Chondrocyte (in vitro differentiated cells): ENCODE data around the gene EYA4. TPM values are rescaled to one million over a fixed set of nuclear protein-coding genes. Genes with fewer than 3 reads are reported as not detected.

Source experiments
- DNase-seq: peaks from one replicate; pipeline ENCODE4 v3.0.0; 2021; ENCODE audit warnings: mixed read lengths, low spot score
- H3K27ac Mint-ChIP-seq: one replicate; pipeline ENCODE4 v1.8.0; 2021; ENCODE audit warnings: mild to moderate bottlenecking, moderate library complexity, mixed read lengths; ENCODE audit not compliant: unreplicated experiment
- H3K27me3 Mint-ChIP-seq: 2 replicates; pipeline ENCODE4 v1.8.0; 2021; ENCODE audit warnings: low read depth, mixed read lengths
- H3K36me3 Mint-ChIP-seq: 2 replicates; pipeline ENCODE4 v1.8.0; 2021; ENCODE audit warnings: low read depth, mixed read lengths
- H3K4me1 Mint-ChIP-seq: 2 replicates; pipeline ENCODE4 v1.8.0; 2021; ENCODE audit warnings: low read depth, mild to moderate bottlenecking, mixed read lengths
- H3K4me3 Mint-ChIP-seq: one replicate; pipeline ENCODE4 v1.8.0; 2021; ENCODE audit warnings: mild to moderate bottlenecking, moderate library complexity, mixed read lengths; ENCODE audit not compliant: unreplicated experiment
- H3K9me3 Mint-ChIP-seq: 2 replicates; pipeline ENCODE4 v1.8.0; 2021; ENCODE audit warnings: low read depth, mixed read lengths
- total RNA-seq: library from RNA; stranded (reverse); gene quantifications from 3 replicates; pipeline ENCODE4 v1.2.1, GENCODE V29; 2021
- TF ChIP-seq, protein P1 (sequence below): fragments of 200-600 bp; sonication (generic); IDR thresholded peaks from 2 replicates; pipeline ENCODE4 v1.5.0; 2021; ENCODE audit warnings: antibody characterized with exemption, mild to moderate bottlenecking, moderate library complexity

EYA4 gene
- total RNA-seq, 1 donor from 2014 or later: 7.9 TPM

DNA sequence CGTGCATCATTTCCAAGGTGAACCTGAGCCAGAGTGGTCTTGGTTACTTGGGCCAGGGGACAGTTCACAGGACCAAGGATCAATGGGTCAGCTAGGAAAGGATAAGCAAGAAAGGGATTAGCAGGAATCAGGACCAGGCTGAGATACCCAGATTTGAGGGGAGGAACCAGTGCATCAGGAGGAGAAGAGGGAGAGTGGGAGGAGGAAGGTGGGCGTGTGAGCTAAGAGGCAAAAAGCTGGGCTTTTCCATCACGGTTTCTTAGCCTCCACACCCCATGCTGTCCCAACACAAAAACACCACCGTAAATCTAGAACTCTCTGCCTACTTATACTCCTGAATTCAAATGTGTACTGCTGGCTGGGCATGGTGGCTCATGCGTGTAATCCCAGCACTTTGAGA, 27.5 kb downstream of the EYA4 start:
- H3K27me3 Mint-ChIP-seq: no peaks in the 10 kb centered on the region
- no peak overlapping the region for H3K4me3 Mint-ChIP-seq
- no peaks in the 10 kb centered on the region for H3K36me3 Mint-ChIP-seq
- no peaks in the 10 kb centered on the region for H3K9me3 Mint-ChIP-seq
- no peak for DNase-seq
- no peak overlapping the region for H3K27ac Mint-ChIP-seq
- TF ChIP-seq, protein P1, sequence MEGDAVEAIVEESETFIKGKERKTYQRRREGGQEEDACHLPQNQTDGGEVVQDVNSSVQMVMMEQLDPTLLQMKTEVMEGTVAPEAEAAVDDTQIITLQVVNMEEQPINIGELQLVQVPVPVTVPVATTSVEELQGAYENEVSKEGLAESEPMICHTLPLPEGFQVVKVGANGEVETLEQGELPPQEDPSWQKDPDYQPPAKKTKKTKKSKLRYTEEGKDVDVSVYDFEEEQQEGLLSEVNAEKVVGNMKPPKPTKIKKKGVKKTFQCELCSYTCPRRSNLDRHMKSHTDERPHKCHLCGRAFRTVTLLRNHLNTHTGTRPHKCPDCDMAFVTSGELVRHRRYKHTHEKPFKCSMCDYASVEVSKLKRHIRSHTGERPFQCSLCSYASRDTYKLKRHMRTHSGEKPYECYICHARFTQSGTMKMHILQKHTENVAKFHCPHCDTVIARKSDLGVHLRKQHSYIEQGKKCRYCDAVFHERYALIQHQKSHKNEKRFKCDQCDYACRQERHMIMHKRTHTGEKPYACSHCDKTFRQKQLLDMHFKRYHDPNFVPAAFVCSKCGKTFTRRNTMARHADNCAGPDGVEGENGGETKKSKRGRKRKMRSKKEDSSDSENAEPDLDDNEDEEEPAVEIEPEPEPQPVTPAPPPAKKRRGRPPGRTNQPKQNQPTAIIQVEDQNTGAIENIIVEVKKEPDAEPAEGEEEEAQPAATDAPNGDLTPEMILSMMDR: no peak
- no peaks in the 10 kb centered on the region for H3K4me1 Mint-ChIP-seq

DNA sequence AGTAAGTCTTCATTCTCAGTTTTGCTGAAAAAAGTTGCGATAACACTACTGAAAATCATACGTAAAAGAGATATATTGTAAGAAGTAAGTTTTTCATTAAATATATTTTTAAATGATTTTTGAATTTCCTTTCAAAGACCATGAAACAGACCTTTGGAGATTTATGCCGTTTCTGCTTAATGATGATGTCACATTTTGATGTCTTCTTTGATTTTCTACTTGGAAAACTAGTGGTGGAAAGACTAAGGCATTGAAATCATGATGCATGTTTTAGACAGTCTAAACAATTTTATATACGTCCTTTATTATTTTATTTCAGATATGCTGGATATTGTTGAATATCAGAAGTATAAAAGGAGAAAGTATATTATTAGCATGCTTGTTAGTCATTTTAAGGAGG, 33.7 kb downstream of the EYA4 start:
- Mint-ChIP-seq H3K27me3 (no peaks in the 10 kb centered on the region), H3K9me3 (no peaks in the 10 kb centered on the region), H3K4me3 (no peak overlapping the region), H3K27ac (no peak overlapping the region), H3K36me3 (no peaks in the 10 kb centered on the region), H3K4me1 (no peaks in the 10 kb centered on the region)
- no peak for DNase-seq
- TF ChIP-seq, protein P1: no peak

DNA sequence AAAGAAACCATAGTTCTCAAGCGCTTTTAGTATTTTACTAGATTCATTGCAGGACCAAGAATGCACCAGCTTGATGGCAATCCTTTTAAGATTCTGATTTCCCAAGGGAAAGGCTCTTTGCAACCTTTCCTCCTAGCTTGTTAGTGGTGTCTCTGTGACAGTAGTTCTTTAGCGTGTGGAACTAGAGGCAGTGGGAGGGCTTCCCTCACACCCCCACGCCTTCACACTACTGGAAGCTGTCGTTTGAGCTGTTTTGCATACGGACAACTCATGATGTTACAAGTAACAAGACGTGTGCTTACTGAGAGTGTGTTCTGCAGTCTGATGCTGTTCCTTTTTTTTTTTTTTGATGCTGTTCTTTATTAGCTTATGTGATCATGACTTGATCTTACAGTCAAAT, 34.1 kb downstream of the EYA4 start:
- no peak for DNase-seq
- H3K27ac Mint-ChIP-seq: no peak overlapping the region
- TF ChIP-seq, protein P1: no peak
- H3K4me1 Mint-ChIP-seq: no peaks in the 10 kb centered on the region
- H3K4me3 Mint-ChIP-seq: no peak overlapping the region
- no peaks in the 10 kb centered on the region for H3K9me3 Mint-ChIP-seq
- H3K36me3 Mint-ChIP-seq: no peaks in the 10 kb centered on the region
- H3K27me3 Mint-ChIP-seq: no peaks in the 10 kb centered on the region

DNA sequence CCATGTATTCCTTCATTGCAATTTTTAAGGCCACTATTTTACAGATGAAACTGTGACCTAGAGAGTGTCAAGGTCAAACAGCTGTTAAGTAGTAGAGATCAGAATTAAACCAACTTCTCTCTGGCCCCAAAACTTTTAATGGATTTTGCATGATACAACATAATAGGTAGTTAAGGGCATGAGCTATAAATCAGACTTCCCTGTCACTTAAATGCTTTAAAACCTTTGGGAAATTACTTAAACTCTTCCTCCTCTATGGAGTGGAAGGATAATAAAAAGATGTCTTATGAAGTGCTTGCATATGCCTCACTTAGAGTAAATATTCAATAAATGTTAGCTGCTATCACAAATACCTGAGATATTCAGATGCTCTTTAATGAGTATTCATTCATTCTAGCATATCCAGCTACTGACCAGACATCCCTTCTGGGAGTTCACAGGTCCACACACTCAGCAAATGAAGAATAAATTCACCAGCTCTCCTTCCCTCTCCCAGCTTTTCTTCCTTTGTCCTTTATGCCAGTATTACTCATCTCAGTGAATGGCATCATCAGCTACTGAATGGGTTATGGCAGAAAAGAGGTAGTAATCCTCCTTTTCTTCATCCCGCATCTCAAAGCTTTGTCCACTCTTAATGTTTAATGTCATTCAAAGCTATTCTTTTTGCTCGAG, 36.2 kb downstream of the EYA4 start:
- no peaks in the 10 kb centered on the region for H3K9me3 Mint-ChIP-seq
- H3K4me3 Mint-ChIP-seq: no peak overlapping the region
- H3K36me3 Mint-ChIP-seq: no peaks in the 10 kb centered on the region
- no peak for DNase-seq
- H3K27ac Mint-ChIP-seq: no peak overlapping the region
- TF ChIP-seq, protein P1: no peak
- peaks cover 3% of the 10 kb centered on the region for H3K4me1 Mint-ChIP-seq
- no peaks in the 10 kb centered on the region for H3K27me3 Mint-ChIP-seq

DNA sequence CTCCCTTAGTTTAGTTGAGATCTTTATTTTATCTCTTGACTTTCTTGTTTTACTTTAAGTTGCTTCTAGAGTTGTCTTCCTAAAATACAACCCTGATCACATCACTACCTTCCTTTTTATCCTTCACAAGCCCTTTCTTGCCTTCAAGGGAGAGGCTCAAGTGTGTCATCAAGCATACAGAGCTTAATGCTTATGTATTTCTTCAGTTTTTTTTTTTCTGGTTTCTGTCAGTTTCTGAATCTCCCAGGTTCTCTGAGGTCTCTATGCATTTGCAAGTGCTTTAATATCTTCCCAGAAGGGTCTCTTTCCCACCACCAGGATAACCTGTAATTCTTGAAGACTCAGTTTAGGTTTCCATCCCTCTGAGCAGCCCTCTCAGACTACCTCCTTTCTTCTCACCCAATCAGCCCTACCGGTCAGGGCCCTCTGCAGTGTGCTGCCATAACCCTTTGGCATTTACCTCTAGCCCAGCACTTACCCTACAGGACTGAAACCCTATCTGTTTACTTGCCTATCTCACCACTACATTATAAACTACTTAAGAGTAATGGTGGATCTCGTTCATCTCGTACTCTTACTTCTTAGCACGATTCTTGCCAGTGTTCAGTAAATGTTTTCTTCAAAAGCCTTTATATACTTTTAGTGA, 36.9 kb downstream of the EYA4 start:
- no peak overlapping the region for H3K27ac Mint-ChIP-seq
- no peaks in the 10 kb centered on the region for H3K27me3 Mint-ChIP-seq
- no peak for DNase-seq
- no peaks in the 10 kb centered on the region for H3K36me3 Mint-ChIP-seq
- peaks cover 3% of the 10 kb centered on the region for H3K4me1 Mint-ChIP-seq
- H3K4me3 Mint-ChIP-seq: no peak overlapping the region
- TF ChIP-seq, protein P1: no peak
- no peaks in the 10 kb centered on the region for H3K9me3 Mint-ChIP-seq
